GM21447 (cell line): ENCODE results near the gene TCF7L1.

Source experiments
- ATAC-seq: cut with Tn5 transposase; IDR thresholded peaks from one replicate; pipeline ENCODE4 v1.9.1; 2021; ENCODE audit not compliant: unreplicated experiment

Gene TCF7L1

GRCh38 chr2:85247610-85248009 lies 114.4 kb downstream of the TCF7L1 start:
- ATAC-seq = no peak

- no peak for ATAC-seq
Measured at GRCh38 chr2:85248773-85249509, 115.7 kb downstream of the TCF7L1 start.

GRCh38 chr2:85250045-85250444 lies 116.9 kb downstream of the TCF7L1 start:
- ATAC-seq = no peak

- no peak for ATAC-seq
Measured at GRCh38 chr2:85251070-85251616, 118.0 kb downstream of the TCF7L1 start.

- ATAC-seq = no peak
Measured at GRCh38 chr2:85253890-85254289, 120.7 kb downstream of the TCF7L1 start.

- no peak for ATAC-seq
Measured at GRCh38 chr2:85254540-85255300, 121.5 kb downstream of the TCF7L1 start.

GRCh38 chr2:85255456-85255812 lies 122.2 kb downstream of the TCF7L1 start:
- ATAC-seq = no peak

GRCh38 chr2:85255813-85256594 lies 122.8 kb downstream of the TCF7L1 start:
- ATAC-seq = no peak

GRCh38 chr2:85257359-85257969 lies 124.3 kb downstream of the TCF7L1 start:
- no peak for ATAC-seq

- no peak for ATAC-seq
Measured at GRCh38 chr2:85257970-85258605, 124.9 kb downstream of the TCF7L1 start.

GRCh38 chr2:85259101-85259590 lies 126.0 kb downstream of the TCF7L1 start:
- ATAC-seq = no peak

GRCh38 chr2:85259879-85260278 lies 126.7 kb downstream of the TCF7L1 start:
- no peak for ATAC-seq

GRCh38 chr2:85263591-85263990 lies 130.4 kb downstream of the TCF7L1 start:
- no peak for ATAC-seq

GRCh38 chr2:85264471-85264870 lies 131.3 kb downstream of the TCF7L1 start:
- no peak for ATAC-seq

- ATAC-seq = no peak
Measured at GRCh38 chr2:85265304-85265703, 132.1 kb downstream of the TCF7L1 start.

GRCh38 chr2:85266146-85267041 lies 133.2 kb downstream of the TCF7L1 start:
- peak; percentile 55 for ATAC-seq

- no peak for ATAC-seq
Measured at GRCh38 chr2:85269959-85270358, 136.8 kb downstream of the TCF7L1 start.

GRCh38 chr2:85272357-85272756 lies 139.2 kb downstream of the TCF7L1 start:
- ATAC-seq = no peak
